PC-3 (cell line): ENCODE measurements around the gene SPHK2. TPM values are rescaled to one million over a fixed set of nuclear protein-coding genes. Genes with fewer than 3 reads are reported as not detected.

Source experiments
- ATAC-seq: fragments of 200-7000 bp; cut with Tn5 transposase; 2 replicates; pipeline ENCODE4 v1.9.1; 2020; ENCODE audit warnings: mild to moderate bottlenecking, moderate library complexity
- BruUV-seq: library from RNA; stranded (reverse); fragments of 400-500 nt; replicated peaks from 2 replicates; lab custom pipeline; 2021; lab: Mats Ljungman, UMichigan
- CTCF ChIA-PET: fragments of 300-600 bp; sonication (Branson Sonifier 250); formaldehyde crosslinking; loops from one replicate; lab custom pipeline; 2022; ENCODE audit warnings: antibody characterized with exemption; lab: Charles Lee
- POLR2A ChIA-PET: fragments of 300-600 bp; sonication (Branson Sonifier 250); formaldehyde crosslinking; loops from one replicate; lab custom pipeline; 2022; ENCODE audit warnings: antibody characterized with exemption; ENCODE audit not compliant: unreplicated experiment; lab: Charles Lee
- DNase-seq: peaks from one replicate; pipeline ENCODE4 v3.0.0-alpha.2; 2015
- H2AFZ ChIP-seq: fragments of 300-600 bp; sonication (generic); 2 replicates; pipeline ENCODE4 v1.6.0; 2016; ENCODE audit warnings: antibody characterized with exemption, low read length
- H3F3A ChIP-seq: fragments of 300-600 bp; sonication (generic); one replicate; pipeline ENCODE4 v1.6.0; 2017; ENCODE audit warnings: antibody characterized with exemption, low read length, control low read depth, mild to moderate bottlenecking; ENCODE audit not compliant: unreplicated experiment
- H3K27ac ChIP-seq: fragments of 300-600 bp; sonication (generic); 2 replicates; pipeline ENCODE4 v1.5.1; 2016; ENCODE audit warnings: mild to moderate bottlenecking, low read length
- H3K27me3 ChIP-seq: fragments of 300-600 bp; sonication (generic); 2 replicates; pipeline ENCODE4 v1.6.1; 2016; ENCODE audit warnings: low read length, mixed read lengths
- H3K36me3 ChIP-seq: fragments of 300-600 bp; sonication (generic); 2 replicates; pipeline ENCODE4 v1.6.1; 2016; ENCODE audit warnings: low read depth, mixed run types, low read length, mixed read lengths
- H3K4me1 ChIP-seq: fragments of 300-600 bp; sonication (generic); 2 replicates; pipeline ENCODE4 v1.5.1; 2016; ENCODE audit warnings: low read length; ENCODE audit not compliant: insufficient read depth
- H3K4me2 ChIP-seq: fragments of 300-600 bp; sonication (generic); 2 replicates; pipeline ENCODE4 v1.6.0; 2016; ENCODE audit warnings: low read length
- H3K4me3 ChIP-seq: fragments of 300-600 bp; sonication (generic); 2 replicates; pipeline ENCODE4 v1.5.1; 2016; ENCODE audit warnings: mild to moderate bottlenecking, low read length, mixed read lengths
- H3K79me2 ChIP-seq: fragments of 300-600 bp; sonication (generic); 2 replicates; pipeline ENCODE4 v1.6.1; 2017; ENCODE audit warnings: low read length, mixed read lengths
- H3K9ac ChIP-seq: fragments of 300-600 bp; sonication (generic); 2 replicates; pipeline ENCODE4 v1.6.0; 2016; ENCODE audit warnings: mild to moderate bottlenecking, low read length
- H3K9me2 ChIP-seq: fragments of 300-600 bp; sonication (generic); replicated peaks from 2 replicates; pipeline ENCODE4 v1.6.1; 2016; ENCODE audit warnings: mixed run types, low read length, mixed read lengths
- H3K9me3 ChIP-seq: fragments of 300-600 bp; sonication (generic); 2 replicates; pipeline ENCODE4 v1.6.1; 2016; ENCODE audit warnings: low read length, mixed read lengths
- H4K20me1 ChIP-seq: fragments of 300-600 bp; sonication (generic); 2 replicates; pipeline ENCODE4 v1.6.1; 2016; ENCODE audit warnings: low read length, mixed read lengths
- CTCF ChIP-seq: fragments of 300-600 bp; sonication (generic); conservative IDR thresholded peaks from 2 replicates; pipeline ENCODE4 v1.5.1; 2017; ENCODE audit warnings: antibody characterized with exemption, low read depth, mild to moderate bottlenecking, low read length
- EZH2 ChIP-seq: fragments of 300-600 bp; sonication (generic); IDR thresholded peaks from one replicate; pipeline ENCODE4 v1.6.1; 2017; ENCODE audit warnings: antibody characterized with exemption, mild to moderate bottlenecking, low read length; ENCODE audit not compliant: unreplicated experiment
- EZH2phosphoT487 ChIP-seq: fragments of 300-600 bp; sonication (generic); IDR thresholded peaks from 2 replicates; pipeline ENCODE4 v1.6.1; 2018; ENCODE audit warnings: mild to moderate bottlenecking, antibody characterized with exemption, low read length, borderline replicate concordance
- intact Hi-C: fragments of 100-400 bp; cut with micrococcal nuclease; formaldehyde crosslinking; loops from 2 replicates; pipeline ENCODE4 v1.9.0; 2023
- total RNA-seq: library from RNA; depleted of rRNA; stranded (reverse); fragments of >200 nt; gene quantifications from 2 replicates; pipeline ENCODE4 v1.2.3, GENCODE V29; 2014

SPHK2 gene
- total RNA-seq, 1 experiment from 2014 or later: 8.5 TPM

- Histone ChIP-seq H3K9me3 (no peaks in the 10 kb centered on the region), H3F3A (no peaks in the 10 kb centered on the region), H3K4me2 (no peak overlapping the region), H3K79me2 (no peaks in the 10 kb centered on the region), H3K27me3 (no peaks in the 10 kb centered on the region), H3K4me1 (no peaks in the 10 kb centered on the region), H3K9me2 (no peaks in the 10 kb centered on the region), H3K27ac (no peak overlapping the region), H2AFZ (no peak overlapping the region), H3K4me3 (no peak overlapping the region), H3K9ac (no peak overlapping the region), H4K20me1 (no peaks in the 10 kb centered on the region), H3K36me3 (no peaks in the 10 kb centered on the region)
- ChIA-PET POLR2A (no interaction called here), CTCF (no interaction called here)
- no peak for DNase-seq
- ATAC-seq: no peak
- intact Hi-C loops: no loop called here
- BruUV-seq: no TSS peak
- TF ChIP-seq CTCF (no peak), EZH2phosphoT487 (no peak), EZH2 (no peak)
Measured at GRCh38 chr19:48658483-48658882, 39.2 kb downstream of the SPHK2 start.

- Histone ChIP-seq H3K9ac (no peak overlapping the region), H3K4me2 (no peak overlapping the region), H3K27ac (no peak overlapping the region), H2AFZ (no peak overlapping the region), H3K9me2 (no peaks in the 10 kb centered on the region), H3K36me3 (no peaks in the 10 kb centered on the region), H4K20me1 (no peaks in the 10 kb centered on the region), H3K27me3 (no peaks in the 10 kb centered on the region), H3F3A (no peaks in the 10 kb centered on the region), H3K9me3 (no peaks in the 10 kb centered on the region), H3K79me2 (no peaks in the 10 kb centered on the region), H3K4me1 (no peaks in the 10 kb centered on the region), H3K4me3 (no peak overlapping the region)
- DNase-seq: no peak
- ChIA-PET POLR2A (no interaction called here), CTCF (no interaction called here)
- TF ChIP-seq CTCF: no peak
- no peak for ATAC-seq
- no TSS peak for BruUV-seq
- intact Hi-C loops: no loop called here
Measured at GRCh38 chr19:48659768-48660167, 40.5 kb downstream of the SPHK2 start.

GRCh38 chr19:48660852-48661710 is 41.8 kb downstream of the SPHK2 start:
- Histone ChIP-seq H3K36me3 (no peaks in the 10 kb centered on the region), H4K20me1 (no peaks in the 10 kb centered on the region), H3F3A (no peaks in the 10 kb centered on the region), H3K9me2 (no peaks in the 10 kb centered on the region), H3K27ac (no peak overlapping the region), H2AFZ (peak overlapping the region; percentile 61; the same call in 1 of the 2 replicates), H3K4me1 (no peaks in the 10 kb centered on the region), H3K4me3 (no peak overlapping the region), H3K9ac (no peak overlapping the region), H3K27me3 (no peaks in the 10 kb centered on the region), H3K9me3 (no peaks in the 10 kb centered on the region), H3K4me2 (0 out of 2 replicates have a peak overlapping the region, but pooled peaks have one; percentile 13), H3K79me2 (no peaks in the 10 kb centered on the region)
- ChIA-PET POLR2A (no interaction called here), CTCF (no interaction called here)
- no TSS peak for BruUV-seq
- DNase-seq: peak; percentile 79
- TF ChIP-seq CTCF (no peak), EZH2phosphoT487 (no peak), EZH2 (no peak)
- peak; percentile 75 for ATAC-seq
- intact Hi-C loops: no loop called here
